Activated CD4-positive, alpha-beta T cell treated with anti-CD3 and anti-CD28 coated beads, Interleukin-2, amount 50 U/mL, for 16 hours (primary cell): ENCODE measurements around the gene ATRNL1.

Experiments used
- DNase-seq: peaks from one replicate; pipeline ENCODE4 v3.0.0-alpha.2; 2020

ATRNL1 gene

GRCh38 chr10:115854740-115855435, 761.7 kb downstream of the ATRNL1 start:
- no peak for DNase-seq

GRCh38 chr10:115856580-115856979, 763.4 kb downstream of the ATRNL1 start:
- no peak for DNase-seq

- DNase-seq = no peak
These were observed 764.7 kb downstream of the ATRNL1 start for GRCh38 chr10:115857856-115858255.

GRCh38 chr10:115860182-115861107, 767.3 kb downstream of the ATRNL1 start:
- DNase-seq = no peak

GRCh38 chr10:115861455-115861854, 768.3 kb downstream of the ATRNL1 start:
- no peak for DNase-seq

- no peak for DNase-seq
These were observed 768.7 kb downstream of the ATRNL1 start for GRCh38 chr10:115861864-115862263.

- DNase-seq = no peak
These were observed 773.0 kb downstream of the ATRNL1 start for GRCh38 chr10:115866174-115866573.

- DNase-seq = no peak
These were observed 773.5 kb downstream of the ATRNL1 start for GRCh38 chr10:115866691-115867090.

GRCh38 chr10:115867305-115867704, 774.1 kb downstream of the ATRNL1 start:
- no peak for DNase-seq

- no peak for DNase-seq
These were observed 778.7 kb downstream of the ATRNL1 start for GRCh38 chr10:115871855-115872254.

- no peak for DNase-seq
These were observed 782.0 kb downstream of the ATRNL1 start for GRCh38 chr10:115875172-115875571.

- DNase-seq = no peak
These were observed 786.4 kb downstream of the ATRNL1 start for GRCh38 chr10:115879372-115880089.

- no peak for DNase-seq
These were observed 788.9 kb downstream of the ATRNL1 start for GRCh38 chr10:115882021-115882420.

GRCh38 chr10:115883372-115883771, 790.2 kb downstream of the ATRNL1 start:
- DNase-seq = no peak

GRCh38 chr10:115884331-115884730, 791.2 kb downstream of the ATRNL1 start:
- no peak for DNase-seq

GRCh38 chr10:115895166-115895565, 802.0 kb downstream of the ATRNL1 start:
- DNase-seq = no peak

GRCh38 chr10:115898242-115898641, 805.1 kb downstream of the ATRNL1 start:
- no peak for DNase-seq

GRCh38 chr10:115902596-115902995, 809.4 kb downstream of the ATRNL1 start:
- DNase-seq = no peak

GRCh38 chr10:115903207-115903606, 810.0 kb downstream of the ATRNL1 start:
- no peak for DNase-seq

GRCh38 chr10:115903845-115904244, 810.7 kb downstream of the ATRNL1 start:
- DNase-seq = no peak

GRCh38 chr10:115909037-115909436, 815.9 kb downstream of the ATRNL1 start:
- no peak for DNase-seq

GRCh38 chr10:115909962-115910731, 817.0 kb downstream of the ATRNL1 start:
- DNase-seq = no peak

- DNase-seq = no peak
These were observed 821.3 kb downstream of the ATRNL1 start for GRCh38 chr10:115914475-115914874.
